Neuronal stem cell (in vitro differentiated cells): ENCODE results near the gene TMEM202.
"Not testable (repeated sequence)": the region's sequence is repeated elsewhere in the genome, so short reads cannot be mapped to it uniquely, and the experiment has no call there.

Source experiments
- DNase-seq: peaks from one replicate; pipeline ENCODE4 v3.0.0-alpha.2; 2013; ENCODE audit warnings: low spot score
- H2AFZ ChIP-seq: one replicate; pipeline ENCODE4 v1.6.1; 2013; ENCODE audit warnings: mild to moderate bottlenecking, low read length, inconsistent platforms
- H2AK5ac ChIP-seq: 2 replicates; pipeline ENCODE4 v1.6.1; 2013; ENCODE audit warnings: low read depth, mild to moderate bottlenecking, inconsistent platforms, low read length, moderate library complexity, mixed read lengths
- H2BK120ac ChIP-seq: 2 replicates; pipeline ENCODE4 v1.6.1; 2013; ENCODE audit warnings: low read depth, mild to moderate bottlenecking, inconsistent platforms, low read length, moderate library complexity, mixed read lengths
- H2BK12ac ChIP-seq: one replicate; pipeline ENCODE4 v1.6.1; 2013; ENCODE audit warnings: low read length, inconsistent platforms
- H2BK15ac ChIP-seq: 2 replicates; pipeline ENCODE4 v1.6.1; 2013; ENCODE audit warnings: mild to moderate bottlenecking, low read length, inconsistent platforms, mixed read lengths
- H2BK5ac ChIP-seq: one replicate; pipeline ENCODE4 v1.6.1; 2013; ENCODE audit warnings: inconsistent platforms, mild to moderate bottlenecking, low read length, moderate library complexity
- H3K14ac ChIP-seq: one replicate; pipeline ENCODE4 v1.6.1; 2013; ENCODE audit warnings: low read length, inconsistent platforms
- H3K18ac ChIP-seq: 2 replicates; pipeline ENCODE4 v1.6.1; 2013; ENCODE audit warnings: low read length, inconsistent platforms
- H3K23ac ChIP-seq: 2 replicates; pipeline ENCODE4 v1.6.1; 2013; ENCODE audit warnings: low read depth, mild to moderate bottlenecking, mixed read lengths, low read length, inconsistent platforms; ENCODE audit not compliant: poor library complexity
- H3K27ac ChIP-seq: replicated peaks from 3 replicates; pipeline ENCODE4 v1.5.1; 2013; ENCODE audit warnings: low read length, inconsistent platforms
- H3K27me3 ChIP-seq, 3 experiments: 2 replicates each; pipeline ENCODE4 v1.6.1; 2013; ENCODE audit warnings: low read length in 3 of 3, mild to moderate bottlenecking in 2 of 3, inconsistent platforms in 1 of 3, low read depth in 1 of 3, mixed read lengths in 1 of 3, moderate library complexity in 1 of 3; ENCODE audit not compliant: control insufficient read depth in 3 of 3, insufficient read depth in 3 of 3
- H3K36me3 ChIP-seq, 2 donors: replicated peaks in 1 of 2; 2 replicates each; pipeline ENCODE4 v1.6.1; 2013; ENCODE audit warnings: low read length in 2 of 2; ENCODE audit not compliant: control insufficient read depth in 2 of 2, insufficient read depth in 2 of 2
- H3K4ac ChIP-seq: 2 replicates; pipeline ENCODE4 v1.6.1; 2013; ENCODE audit warnings: inconsistent platforms, mild to moderate bottlenecking, low read length, moderate library complexity
- H3K4me1 ChIP-seq, 2 donors: 1 replicate in 1 of 2; 2 replicates in 1 of 2; pipeline ENCODE4 v1.6.1; 2013; ENCODE audit warnings: low read length in 2 of 2, low read depth in 1 of 2; ENCODE audit not compliant: control insufficient read depth in 2 of 2, insufficient read depth in 1 of 2
- H3K4me2 ChIP-seq: one replicate; pipeline ENCODE4 v1.6.1; 2013; ENCODE audit warnings: mild to moderate bottlenecking, low read length, inconsistent platforms; ENCODE audit not compliant: insufficient read depth, poor library complexity, severe bottlenecking
- H3K4me3 ChIP-seq, 2 donors: 2 replicates each; pipeline ENCODE4 v1.5.1; 2013; ENCODE audit warnings: low read length in 2 of 2, mild to moderate bottlenecking in 2 of 2, inconsistent platforms in 1 of 2, moderate library complexity in 1 of 2
- H3K79me1 ChIP-seq: one replicate; pipeline ENCODE4 v1.6.1; 2013; ENCODE audit warnings: low read depth, mild to moderate bottlenecking, inconsistent platforms, low read length, moderate library complexity
- H3K9ac ChIP-seq: one replicate; pipeline ENCODE4 v1.6.1; 2013; ENCODE audit warnings: mild to moderate bottlenecking, low read depth, low read length, inconsistent platforms; ENCODE audit not compliant: poor library complexity
- H3K9me3 ChIP-seq, 2 donors: replicated peaks in 1 of 2; 2 replicates each; pipeline versions ENCODE3 to v1.6.1; 2013; ENCODE audit warnings: low read length in 2 of 2, mild to moderate bottlenecking in 2 of 2, inconsistent platforms in 1 of 2, low read depth in 1 of 2, mixed read lengths in 1 of 2, moderate library complexity in 1 of 2; ENCODE audit not compliant: control insufficient read depth in 2 of 2, insufficient read depth in 1 of 2
- H4K8ac ChIP-seq: one replicate; pipeline ENCODE4 v1.6.1; 2013; ENCODE audit warnings: low read depth, mild to moderate bottlenecking, inconsistent platforms, low read length, moderate library complexity
- H4K91ac ChIP-seq: one replicate; pipeline ENCODE4 v1.6.1; 2013; ENCODE audit warnings: low read length, low read depth, mild to moderate bottlenecking, inconsistent platforms; ENCODE audit not compliant: poor library complexity
- WGBS, 2 donors: extraction: QIAGEN DNeasy Blood & Tissue Kit; methylation state at CpG; one replicate each; pipeline ENCODE4 v1.1.7; 2013; ENCODE audit warnings: missing lambda C conversion rate in 2 of 2, mixed read lengths in 1 of 2; ENCODE audit not compliant: insufficient read length in 2 of 2, insufficient replicate concordance in 1 of 2; ENCODE audit errors: extremely low coverage in 2 of 2; 5-methylcytosine and 5-hydroxymethylcytosine counted together

TMEM202 gene

GRCh38 chr15:72396331-72396730 is 1.8 kb upstream of the TMEM202 start:
- H3K27ac ChIP-seq, H2BK120ac ChIP-seq, H3K9me3 ChIP-seq, H3K14ac ChIP-seq, H2BK12ac ChIP-seq, H3K4me3 ChIP-seq, H3K23ac ChIP-seq, H2BK5ac ChIP-seq, H2AFZ ChIP-seq, H3K79me1 ChIP-seq, H4K91ac ChIP-seq, DNase-seq, H3K4ac ChIP-seq, H3K4me2 ChIP-seq, H3K4me1 ChIP-seq, H3K18ac ChIP-seq, H3K36me3 ChIP-seq, H3K9ac ChIP-seq, H4K8ac ChIP-seq, H2AK5ac ChIP-seq, H2BK15ac ChIP-seq: not testable (repeated sequence)
- peaks cover 0 to 20% (median 0%) of the 10 kb centered on the region in 3 experiments for H3K27me3 ChIP-seq
- no CpG with 5 or more reads among the region's 24 CpGs for whole genome bisulfite sequencing, 2 donors

- Histone ChIP-seq H3K23ac (no peak overlapping the region), H3K36me3 (no peaks in the 10 kb centered on the region), H3K18ac (no peak overlapping the region), H4K91ac (no peak overlapping the region), H2AFZ (peak overlapping the region; percentile 17), H3K79me1 (no peaks in the 10 kb centered on the region), H3K4me2 (no peak overlapping the region), H2BK15ac (no peak overlapping the region), H2BK120ac (no peak overlapping the region), H3K4ac (no peak overlapping the region), H2BK5ac (no peak overlapping the region), H3K14ac (no peak overlapping the region), H2BK12ac (no peak overlapping the region), H3K9me3 (no peaks in the 10 kb centered on the region), H3K27ac (no peak overlapping the region), H3K4me3 (no peak overlapping the region), H3K4me1 (no peaks in the 10 kb centered on the region), H3K27me3 (peaks cover 0 to 36% (median 3%) of the 10 kb centered on the region in 3 experiments), H3K9ac (no peak overlapping the region), H2AK5ac (no peak overlapping the region), H4K8ac (no peak overlapping the region)
- no peak for DNase-seq
- WGBS, 2 donors, result no CpG with 5 or more reads among the region's 7 CpGs
These were observed 543 bp downstream of the TMEM202 start for GRCh38 chr15:72398648-72399047.

DNA sequence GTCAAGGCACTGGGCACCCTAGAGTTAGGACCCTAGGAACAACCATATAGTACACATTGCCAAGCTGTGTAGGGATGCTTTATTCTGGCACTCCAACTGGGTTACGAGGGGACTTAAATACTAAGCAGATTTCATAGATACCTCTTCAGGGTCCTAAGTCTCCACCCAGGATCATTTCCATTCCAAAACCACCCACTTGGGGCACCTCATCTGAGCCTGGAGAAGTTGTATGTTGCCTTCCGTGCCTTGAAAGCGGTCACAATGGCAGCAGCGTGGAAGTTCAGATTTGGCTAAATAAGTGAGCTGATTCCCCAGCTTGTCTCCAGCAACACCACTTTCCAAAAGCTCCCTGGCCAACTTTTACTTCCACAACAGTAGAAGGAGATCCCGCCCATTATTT is 4.6 kb downstream of the TMEM202 start:
- Histone ChIP-seq H3K14ac (no peak overlapping the region), H3K4ac (no peak overlapping the region), H3K18ac (no peak overlapping the region), H2BK120ac (no peak overlapping the region), H3K9ac (no peak overlapping the region), H2BK15ac (no peak overlapping the region), H3K36me3 (no peaks in the 10 kb centered on the region), H3K4me3 (no peak overlapping the region), H3K23ac (no peak overlapping the region), H3K27ac (no peak overlapping the region), H3K79me1 (no peaks in the 10 kb centered on the region), H2AFZ (no peak overlapping the region), H2BK12ac (no peak overlapping the region), H4K8ac (no peak overlapping the region), H2BK5ac (no peak overlapping the region), H3K4me2 (no peak overlapping the region), H4K91ac (no peak overlapping the region), H3K4me1 (no peaks in the 10 kb centered on the region), H3K27me3 (peaks cover 0 to 59% (median 5%) of the 10 kb centered on the region in 3 experiments), H2AK5ac (no peak overlapping the region), H3K9me3 (no peaks in the 10 kb centered on the region)
- no peak for DNase-seq
- WGBS, 2 donors, result no CpG with 5 or more reads among the region's 5 CpGs

DNA sequence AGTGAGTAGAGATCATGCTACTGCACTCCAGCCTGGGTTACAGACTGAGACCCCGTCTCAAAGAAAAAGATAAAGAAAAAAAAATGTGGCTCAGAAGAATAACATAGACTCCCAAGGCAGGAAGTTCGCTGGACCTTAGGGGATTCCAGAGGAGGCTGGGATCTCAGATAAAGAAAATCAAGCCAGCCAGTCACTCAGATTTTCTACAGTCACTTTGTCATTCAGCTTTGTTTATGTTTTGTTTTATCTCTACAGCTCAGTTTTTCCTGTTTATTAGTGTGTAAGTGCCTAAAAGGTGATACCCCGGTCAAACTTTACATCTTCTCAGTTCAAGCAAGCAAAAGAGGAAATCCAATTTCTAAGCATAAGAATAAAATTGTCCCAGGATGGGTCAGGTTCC is 6.3 kb downstream of the TMEM202 start:
- no peak overlapping the region for H3K9ac ChIP-seq
- no peak overlapping the region for H3K4ac ChIP-seq
- peaks cover 0 to 61% (median 5%) of the 10 kb centered on the region in 3 experiments for H3K27me3 ChIP-seq
- no peak overlapping the region for H2AK5ac ChIP-seq
- no peaks in the 10 kb centered on the region for H3K36me3 ChIP-seq
- H3K4me1 ChIP-seq, result no peaks in the 10 kb centered on the region
- no peaks in the 10 kb centered on the region for H3K9me3 ChIP-seq
- no peak overlapping the region for H2BK5ac ChIP-seq
- H2BK120ac ChIP-seq, result no peak overlapping the region
- no peak overlapping the region for H2BK15ac ChIP-seq
- no peak overlapping the region for H4K91ac ChIP-seq
- no peaks in the 10 kb centered on the region for H3K79me1 ChIP-seq
- H2AFZ ChIP-seq, result no peak overlapping the region
- no peak for DNase-seq
- H3K4me2 ChIP-seq, result no peak overlapping the region
- H3K14ac ChIP-seq, result no peak overlapping the region
- no peak overlapping the region for H3K23ac ChIP-seq
- WGBS, 2 donors, result no CpG with 5 or more reads among the region's 3 CpGs
- H3K4me3 ChIP-seq, result no peak overlapping the region
- H4K8ac ChIP-seq, result no peak overlapping the region
- H2BK12ac ChIP-seq, result no peak overlapping the region
- no peak overlapping the region for H3K18ac ChIP-seq
- H3K27ac ChIP-seq, result no peak overlapping the region
